HG02938 (cell line): ENCODE results near the gene LMF1.
"Not testable (repeated sequence)": the region's sequence is repeated elsewhere in the genome, so short reads cannot be mapped to it uniquely, and the experiment has no call there.

ENCODE experiments used
- ATAC-seq: cut with Tn5 transposase; IDR thresholded peaks from one replicate; pipeline ENCODE4 v1.9.1; 2021; ENCODE audit warnings: mild to moderate bottlenecking, moderate library complexity; ENCODE audit not compliant: unreplicated experiment

Gene LMF1

GRCh38 chr16:873243-873661 lies 97.5 kb downstream of the LMF1 start:
- ATAC-seq, result no peak

GRCh38 chr16:872436-873242 lies 98.1 kb downstream of the LMF1 start:
- ATAC-seq, result no peak

DNA sequence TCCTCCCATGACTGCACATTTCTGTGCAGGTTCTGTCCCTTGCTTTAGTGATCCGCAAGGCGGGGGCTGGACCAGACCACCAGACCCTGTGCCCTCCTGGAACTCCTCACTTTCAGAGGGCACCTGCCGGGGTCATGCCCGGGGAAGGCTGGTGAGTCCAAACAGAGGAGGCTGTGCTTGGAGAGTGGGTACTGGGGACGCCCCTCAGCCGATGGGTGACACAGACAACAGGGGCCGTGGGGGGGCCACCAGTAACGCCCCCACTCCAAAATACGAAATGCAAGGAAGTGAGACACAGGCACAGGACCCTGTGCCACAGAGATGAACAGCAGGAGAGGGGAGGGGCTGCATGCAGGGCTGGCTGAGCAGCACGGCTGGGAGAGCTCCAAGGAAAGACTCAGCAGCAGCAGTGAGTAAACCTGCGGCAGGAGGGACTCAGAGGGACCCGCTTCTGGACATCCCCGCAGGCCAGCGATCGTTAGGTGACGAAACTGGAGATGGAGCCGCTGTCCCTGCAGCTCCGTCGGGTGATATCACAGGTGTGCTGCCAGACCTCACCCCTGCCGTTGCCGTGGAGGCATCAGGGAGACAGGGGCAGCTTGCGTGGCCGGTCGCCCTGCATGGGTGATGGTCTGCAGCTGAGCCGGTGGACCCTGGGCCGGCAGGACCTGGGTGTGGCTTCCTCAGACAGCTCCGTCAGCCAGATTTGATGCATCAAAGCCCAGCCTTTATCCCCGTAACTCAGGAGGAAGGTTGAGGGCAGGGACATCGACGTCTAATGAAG lies 99.0 kb downstream of the LMF1 start:
- no peak for ATAC-seq

GRCh38 chr16:870856-871561 lies 99.8 kb downstream of the LMF1 start:
- ATAC-seq, result no peak

DNA sequence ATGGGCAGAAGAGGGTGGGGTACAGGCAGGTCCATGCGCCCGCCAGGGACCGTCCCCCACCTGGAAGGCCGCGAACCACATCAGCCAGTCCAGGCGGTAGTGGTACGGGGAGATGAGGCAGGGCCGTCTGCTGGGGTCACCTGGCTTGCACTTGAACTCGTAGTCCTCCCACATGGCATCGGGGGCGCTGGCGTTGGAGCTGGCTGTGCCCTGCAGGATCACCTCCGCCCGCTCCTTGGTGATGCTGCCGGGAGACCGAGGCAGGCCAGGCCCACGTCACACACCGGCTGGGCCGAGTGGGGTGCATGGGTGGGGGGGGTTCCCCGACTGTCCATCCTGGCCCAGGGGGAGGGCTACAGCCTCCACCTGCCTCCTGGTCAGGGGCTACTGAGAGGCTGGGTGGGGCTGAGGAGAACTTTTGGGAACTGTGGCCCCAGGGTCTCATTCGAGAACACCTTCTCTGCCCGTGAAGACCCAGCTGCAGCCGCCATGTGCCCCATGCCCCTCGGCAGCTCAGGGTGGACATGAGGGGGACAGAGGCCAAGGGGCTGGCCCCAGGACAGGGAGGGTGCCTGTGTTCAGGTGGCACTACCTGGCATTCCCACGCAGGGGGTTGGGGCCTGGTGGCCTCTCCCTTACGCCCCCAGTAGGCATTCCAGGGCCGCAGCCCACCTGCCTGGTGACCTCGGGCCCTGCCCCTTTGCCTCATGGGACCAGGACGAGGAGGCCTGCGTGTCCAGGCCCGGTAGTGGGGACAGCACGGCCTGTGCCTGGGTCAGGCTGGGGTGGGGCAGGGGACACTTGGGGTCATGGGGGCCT lies 100.8 kb downstream of the LMF1 start:
- ATAC-seq, result no peak

DNA sequence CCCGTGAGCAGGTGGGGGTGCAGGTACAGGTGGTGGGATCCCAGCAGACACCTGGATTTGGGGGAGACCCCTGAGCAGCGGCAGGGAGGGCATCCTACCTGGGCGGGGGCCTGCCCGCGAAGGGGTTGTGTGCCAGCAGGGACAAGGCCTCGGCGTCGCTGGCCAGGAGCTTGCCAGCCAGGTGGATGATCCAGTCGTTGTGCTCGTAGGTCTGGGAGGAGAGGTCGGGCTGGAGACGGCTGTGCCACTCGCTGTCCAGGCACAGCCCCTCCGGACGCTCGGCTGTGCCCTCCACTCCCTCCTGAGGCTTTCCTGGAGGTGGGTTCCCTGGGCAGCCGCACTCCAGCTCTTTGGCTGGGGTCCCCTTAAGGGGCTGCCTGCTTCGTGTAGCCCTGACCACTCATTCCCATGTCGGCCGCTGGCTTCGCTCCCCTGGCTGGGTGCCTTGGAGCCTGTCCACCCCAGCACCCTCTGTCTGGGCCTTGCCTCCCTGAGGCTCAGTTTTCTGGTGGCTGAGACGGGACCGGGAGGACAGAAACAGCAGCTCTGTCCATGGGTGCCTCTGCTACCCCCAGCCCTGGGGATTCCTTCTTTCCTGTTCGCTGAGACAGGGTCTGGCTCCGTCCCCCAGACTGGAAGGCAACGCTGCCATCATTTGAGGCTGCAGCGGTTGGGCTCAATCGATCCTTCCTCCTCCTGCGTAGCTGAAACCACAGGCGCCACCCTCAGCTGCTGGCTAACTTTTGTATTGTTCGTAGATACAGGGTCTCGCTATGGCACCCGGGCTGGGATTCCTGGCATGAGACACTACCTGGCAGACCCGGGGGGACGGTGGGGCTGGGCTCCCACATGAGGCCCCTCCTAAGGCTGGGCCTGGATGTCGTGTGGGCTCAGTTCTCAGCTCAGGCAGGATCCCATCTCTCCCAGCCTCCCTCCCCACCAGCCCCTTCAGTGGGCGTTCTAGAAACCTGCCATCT lies 101.7 kb downstream of the LMF1 start:
- ATAC-seq, result no peak

DNA sequence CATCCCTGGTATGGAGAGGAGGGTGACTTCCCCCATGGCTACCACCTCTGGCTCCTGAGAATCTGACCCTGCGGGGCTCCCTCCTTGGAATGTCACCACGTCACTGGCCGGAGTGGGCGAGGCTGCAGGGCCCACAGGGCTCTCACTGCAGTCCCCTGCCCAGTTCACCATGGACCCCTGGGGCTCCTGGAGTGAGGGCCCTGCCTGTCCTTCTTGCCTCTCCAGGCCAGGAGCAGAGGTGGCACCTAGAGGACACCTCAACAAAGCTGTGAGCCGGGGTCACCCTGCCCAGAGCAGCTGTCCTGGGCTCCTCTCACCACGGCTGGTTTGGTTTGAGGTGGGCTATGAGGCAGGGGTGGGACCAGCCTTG lies 102.4 kb downstream of the LMF1 start:
- ATAC-seq, result no peak

DNA sequence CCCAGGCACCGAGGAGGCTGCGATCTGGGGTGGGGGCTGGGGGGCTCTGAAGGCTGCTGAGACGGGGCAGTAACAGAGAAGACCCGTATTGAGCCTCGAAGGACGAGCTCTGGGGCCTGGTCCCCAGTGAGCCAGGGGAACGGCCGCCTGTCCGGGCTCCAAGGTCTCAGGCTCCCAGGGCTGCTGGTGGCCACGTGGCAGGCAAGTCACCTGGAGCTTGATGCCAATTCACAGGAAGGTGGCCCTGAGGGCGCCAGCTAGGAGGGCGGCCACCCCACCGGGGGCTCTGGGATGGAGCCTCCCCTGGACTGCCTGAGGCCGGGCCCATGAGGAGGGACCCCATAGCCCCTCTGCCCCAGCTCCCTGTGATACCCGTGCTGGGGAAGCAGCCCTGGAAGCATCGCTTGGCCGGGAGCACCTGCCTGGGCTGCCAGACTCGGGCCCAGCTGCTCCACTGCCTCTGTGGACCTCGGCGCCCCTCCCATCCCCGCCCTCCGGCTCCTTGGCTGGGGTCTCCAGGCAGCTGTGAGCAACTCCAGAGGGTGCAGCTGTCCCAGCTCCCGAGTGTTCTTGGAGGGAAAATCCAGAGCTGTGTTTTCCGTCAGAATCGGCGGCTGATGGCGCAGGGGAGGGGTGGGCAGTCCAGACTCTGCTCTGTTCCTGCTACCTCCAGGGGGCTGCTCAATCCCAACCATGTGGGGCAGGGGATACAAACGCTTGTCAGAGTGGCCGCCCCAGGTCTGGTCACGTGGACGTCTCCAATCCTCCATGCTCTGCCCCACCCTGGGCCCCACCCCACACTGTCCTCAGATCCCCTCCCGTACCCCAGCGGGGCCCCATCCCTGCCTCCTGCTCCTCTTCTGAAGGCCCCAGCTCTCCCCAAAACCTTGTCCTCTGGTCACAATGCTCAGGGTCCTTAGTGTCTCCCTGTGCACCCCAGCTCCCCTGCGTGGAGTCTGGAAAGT lies 103.1 kb downstream of the LMF1 start:
- no peak for ATAC-seq

- no peak for ATAC-seq
Measured at GRCh38 chr16:866252-866896, 104.4 kb downstream of the LMF1 start.

DNA sequence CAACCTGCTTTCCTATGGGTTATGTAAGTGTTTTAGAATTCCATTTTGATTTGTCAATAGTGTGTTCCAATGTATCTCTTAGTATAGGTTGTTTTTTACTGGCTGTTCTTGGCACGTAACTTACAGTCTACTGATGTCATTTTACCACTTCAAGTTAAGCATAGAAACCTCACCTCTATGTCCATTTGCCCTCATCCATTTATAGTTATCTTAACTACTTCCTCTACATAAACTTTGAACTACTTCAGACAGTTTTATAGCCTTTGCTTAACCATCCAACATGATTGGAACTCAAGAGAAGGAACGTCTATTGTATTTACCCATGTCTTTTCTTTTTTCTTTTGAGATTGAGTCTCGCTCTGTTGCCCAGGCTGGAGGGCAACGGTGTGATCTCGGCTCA lies 105.8 kb downstream of the LMF1 start:
- ATAC-seq, result no peak

- no peak for ATAC-seq
Measured at GRCh38 chr16:861446-861845, 109.3 kb downstream of the LMF1 start.

DNA sequence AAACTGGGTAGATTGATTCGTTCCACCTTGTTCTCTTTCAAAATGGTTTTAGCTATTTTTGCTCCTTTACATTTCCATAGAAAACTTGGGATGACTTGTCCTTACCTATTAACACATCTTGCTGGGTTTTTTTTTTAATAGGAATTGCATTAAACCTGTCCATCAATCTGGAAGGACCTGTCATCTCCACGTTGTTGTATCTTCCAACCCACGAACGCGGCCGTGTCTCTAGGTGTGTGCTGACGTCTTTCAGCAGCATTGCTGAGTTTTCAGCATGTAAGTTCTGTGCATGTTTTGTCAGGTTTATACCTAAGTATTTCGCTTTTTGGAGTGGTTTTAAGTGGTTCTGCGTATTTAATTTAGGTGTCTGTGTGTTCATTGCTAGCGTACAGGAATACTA lies 109.9 kb downstream of the LMF1 start:
- no peak for ATAC-seq

DNA sequence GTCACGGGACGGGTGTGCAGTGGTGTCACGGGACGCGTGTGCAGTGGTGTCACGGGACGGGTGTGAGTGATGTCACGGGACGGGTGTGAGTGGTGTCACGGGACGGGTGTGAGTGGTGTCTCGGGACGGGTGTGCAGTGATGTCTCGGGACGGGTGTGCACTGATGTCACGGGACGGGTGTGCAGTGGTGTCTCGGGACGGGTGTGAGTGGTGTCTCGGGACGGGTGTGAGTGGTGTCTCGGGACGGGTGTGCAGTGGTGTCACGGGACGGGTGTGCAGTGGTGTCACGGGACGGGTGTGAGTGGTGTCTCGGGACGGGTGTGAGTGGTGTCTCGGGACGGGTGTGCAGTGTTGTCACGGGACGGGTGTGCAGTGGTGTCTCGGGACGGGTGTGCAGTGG lies 111.8 kb downstream of the LMF1 start:
- ATAC-seq, result not testable (repeated sequence)

DNA sequence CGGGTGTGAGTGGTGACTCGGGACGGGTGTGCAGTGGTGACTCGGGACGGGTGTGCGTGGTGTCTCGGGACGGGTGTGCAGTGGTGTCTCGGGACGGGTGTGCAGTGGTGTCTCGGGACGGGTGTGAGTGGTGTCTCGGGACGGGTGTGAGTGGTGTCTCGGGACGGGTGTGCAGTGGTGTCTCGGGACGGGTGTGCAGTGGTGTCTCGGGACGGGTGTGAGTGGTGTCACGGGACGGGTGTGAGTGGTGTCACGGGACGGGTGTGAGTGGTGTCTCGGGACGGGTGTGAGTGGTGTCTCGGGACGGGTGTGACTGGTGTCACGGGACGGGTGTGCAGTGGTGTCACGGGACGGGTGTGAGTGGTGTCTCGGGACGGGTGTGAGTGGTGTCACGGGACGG lies 112.3 kb downstream of the LMF1 start:
- not testable (repeated sequence) for ATAC-seq

DNA sequence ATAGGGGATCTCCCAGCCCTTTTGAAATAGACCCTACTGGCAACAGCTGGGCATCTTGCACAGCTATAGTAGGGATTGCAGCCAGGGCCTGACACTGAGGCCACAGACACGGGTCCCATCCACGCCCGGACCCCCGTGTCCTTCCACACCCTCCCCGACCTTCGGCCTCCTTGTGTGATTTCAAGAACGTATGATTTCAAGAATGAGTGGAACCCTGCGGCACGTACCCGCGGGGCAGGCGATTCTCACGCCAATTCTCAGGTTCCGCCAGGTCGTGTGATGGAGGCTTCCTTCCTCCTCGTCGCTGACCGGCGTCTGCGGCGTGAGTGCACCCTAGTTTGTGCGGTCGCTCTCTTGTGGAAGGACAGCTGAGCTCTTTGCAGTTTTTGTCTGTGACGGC lies 114.0 kb downstream of the LMF1 start:
- ATAC-seq, result no peak

DNA sequence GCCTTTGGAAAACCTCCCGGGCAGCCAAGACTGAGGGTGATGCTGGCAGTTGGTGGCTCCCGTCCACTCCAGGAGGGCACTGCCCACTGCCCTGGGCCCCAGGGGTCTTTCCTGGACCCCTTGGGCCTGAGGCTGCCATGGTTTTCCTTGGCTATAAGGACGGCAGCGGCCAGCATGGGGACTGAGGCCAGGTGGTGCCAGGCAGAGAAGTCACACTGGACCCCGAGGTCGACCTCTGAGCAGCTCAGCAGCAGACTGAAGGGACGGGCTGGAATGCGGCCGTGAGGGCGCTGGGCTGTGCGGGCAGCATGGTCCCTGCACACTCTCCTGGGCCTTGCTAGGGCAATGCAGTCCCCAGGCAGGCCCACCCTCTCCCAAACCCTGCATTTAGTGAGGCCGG lies 114.7 kb downstream of the LMF1 start:
- no peak for ATAC-seq

DNA sequence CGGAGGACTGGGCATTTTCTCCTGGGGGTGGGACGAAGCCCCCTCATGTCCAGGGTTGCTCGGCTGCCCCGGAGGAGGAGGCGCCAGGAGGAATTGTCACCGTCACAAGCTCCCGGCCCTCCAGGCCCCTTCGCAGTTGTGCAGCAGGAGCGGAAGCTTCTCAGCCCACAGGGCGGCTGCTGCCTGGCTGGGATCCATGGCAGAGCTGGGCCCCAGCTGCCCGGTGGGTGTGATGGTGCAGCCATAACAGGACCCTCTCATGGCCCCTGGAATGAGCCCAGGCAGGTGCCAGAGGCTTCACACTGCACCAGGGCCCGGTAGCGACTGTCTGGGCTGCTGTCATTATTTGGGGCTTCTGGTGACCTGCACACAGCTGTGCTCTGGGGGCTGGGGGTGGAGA lies 115.3 kb downstream of the LMF1 start:
- ATAC-seq, result no peak

DNA sequence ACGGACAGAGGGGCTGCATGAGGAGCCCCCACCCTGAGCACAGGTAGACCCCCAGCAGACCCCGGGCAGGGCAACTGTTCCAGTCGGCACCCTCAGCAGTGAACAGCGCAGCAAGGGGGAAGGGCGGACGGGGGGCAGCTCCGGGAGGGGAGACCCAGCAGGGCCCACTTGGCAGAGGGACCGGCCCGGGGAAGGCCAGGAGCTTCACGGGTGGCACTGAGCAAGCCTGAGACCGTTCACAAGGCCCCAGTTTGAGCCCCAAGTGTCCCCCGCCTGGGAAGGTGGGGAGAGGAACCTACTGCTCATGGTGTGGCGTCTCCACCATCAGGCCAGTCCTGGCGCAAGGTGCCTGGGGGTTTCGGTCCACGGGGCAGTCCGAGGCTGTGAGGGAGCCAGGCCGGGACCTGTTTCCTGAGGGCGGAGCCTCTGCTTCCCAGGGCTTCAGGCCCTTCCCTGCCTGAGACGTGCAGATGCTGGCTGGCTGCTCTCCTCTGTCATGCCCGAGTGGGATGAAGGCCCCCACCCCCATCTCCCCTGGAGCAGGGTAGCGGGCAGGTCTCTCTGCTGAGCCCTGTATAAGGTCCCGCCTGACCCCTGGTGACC lies 115.9 kb downstream of the LMF1 start:
- ATAC-seq, result no peak
